GM12865 (cell line): Measurements from ENCODE around the gene BACH1.
"Not testable (repeated sequence)": the region's sequence is repeated elsewhere in the genome, so short reads cannot be mapped to it uniquely, and the experiment has no call there.

Source experiments
- DNase-seq: peaks from one replicate; pipeline ENCODE4 v3.0.0; 2010; ENCODE audit warnings: low read depth
- H3K4me3 ChIP-seq: 2 replicates; pipeline ENCODE4 v1.5.1; 2011; ENCODE audit warnings: mild to moderate bottlenecking, low read depth, low read length, control low read depth
- TF ChIP-seq, protein P1 (sequence below): IDR thresholded peaks from 2 replicates; pipeline ENCODE4 v1.5.1; 2011; ENCODE audit warnings: low read length, control low read depth, low read depth, inconsistent platforms; ENCODE audit not compliant: insufficient read depth; ENCODE audit errors: missing control alignments

The BACH1 gene

GRCh38 chr21:29351691-29352090 is 53.0 kb downstream of the BACH1 start:
- TF ChIP-seq, protein P1, sequence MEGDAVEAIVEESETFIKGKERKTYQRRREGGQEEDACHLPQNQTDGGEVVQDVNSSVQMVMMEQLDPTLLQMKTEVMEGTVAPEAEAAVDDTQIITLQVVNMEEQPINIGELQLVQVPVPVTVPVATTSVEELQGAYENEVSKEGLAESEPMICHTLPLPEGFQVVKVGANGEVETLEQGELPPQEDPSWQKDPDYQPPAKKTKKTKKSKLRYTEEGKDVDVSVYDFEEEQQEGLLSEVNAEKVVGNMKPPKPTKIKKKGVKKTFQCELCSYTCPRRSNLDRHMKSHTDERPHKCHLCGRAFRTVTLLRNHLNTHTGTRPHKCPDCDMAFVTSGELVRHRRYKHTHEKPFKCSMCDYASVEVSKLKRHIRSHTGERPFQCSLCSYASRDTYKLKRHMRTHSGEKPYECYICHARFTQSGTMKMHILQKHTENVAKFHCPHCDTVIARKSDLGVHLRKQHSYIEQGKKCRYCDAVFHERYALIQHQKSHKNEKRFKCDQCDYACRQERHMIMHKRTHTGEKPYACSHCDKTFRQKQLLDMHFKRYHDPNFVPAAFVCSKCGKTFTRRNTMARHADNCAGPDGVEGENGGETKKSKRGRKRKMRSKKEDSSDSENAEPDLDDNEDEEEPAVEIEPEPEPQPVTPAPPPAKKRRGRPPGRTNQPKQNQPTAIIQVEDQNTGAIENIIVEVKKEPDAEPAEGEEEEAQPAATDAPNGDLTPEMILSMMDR = no peak
- DNase-seq = no peak

GRCh38 chr21:29355043-29355710 is 56.5 kb downstream of the BACH1 start:
- H3K4me3 ChIP-seq, DNase-seq: not testable (repeated sequence)

More at GRCh38 chr21:29351691-29352090, 53.0 kb downstream of the BACH1 start:
- no peak overlapping the region for H3K4me3 ChIP-seq

- not testable (repeated sequence) for DNase-seq, H3K4me3 ChIP-seq
These were observed 57.6 kb downstream of the BACH1 start for GRCh38 chr21:29356291-29356690.

DNA sequence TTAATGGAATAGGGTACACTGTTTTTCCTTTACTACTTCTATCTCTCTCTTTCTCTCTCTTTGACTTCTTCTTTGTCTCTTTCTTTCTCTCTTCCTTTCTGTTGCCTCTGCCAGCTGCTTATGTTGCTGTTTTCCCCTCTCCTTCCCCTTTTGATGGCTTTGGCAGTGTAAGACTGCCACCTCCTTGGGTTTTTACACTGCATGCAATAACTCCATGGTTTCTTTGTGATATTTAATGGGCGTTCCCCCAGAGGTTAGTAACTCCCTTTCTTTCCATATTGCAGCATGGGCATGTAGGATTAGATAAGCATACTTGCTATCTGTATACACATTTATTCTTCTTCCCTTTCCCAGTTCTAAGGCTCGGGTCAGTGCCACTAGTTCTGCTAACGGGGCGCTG is 58.1 kb downstream of the BACH1 start:
- not testable (repeated sequence) for DNase-seq, H3K4me3 ChIP-seq

DNA sequence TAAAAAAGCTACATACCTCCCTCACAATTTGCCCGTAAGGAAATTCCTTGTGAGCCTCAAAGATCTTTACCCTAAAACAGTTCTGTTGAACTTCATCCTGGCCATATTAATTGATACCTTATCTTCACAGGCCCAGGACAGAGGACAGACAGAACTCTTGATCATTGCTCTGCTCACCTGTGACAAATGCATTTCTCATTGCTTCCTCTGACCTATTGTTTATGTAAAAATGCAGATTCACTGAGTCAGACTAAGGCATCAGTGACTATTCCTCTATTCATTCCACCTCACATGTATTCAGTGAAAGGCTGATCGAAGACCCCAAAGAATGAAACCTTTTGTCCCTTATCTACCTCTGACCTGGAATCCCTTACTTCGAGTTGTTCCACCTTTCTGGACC is 61.0 kb downstream of the BACH1 start:
- TF ChIP-seq, protein P1 = no peak
- no peak for DNase-seq
- no peak overlapping the region for H3K4me3 ChIP-seq

GRCh38 chr21:29360799-29361765 is 62.4 kb downstream of the BACH1 start:
- TF ChIP-seq, protein P1 = no peak
- no peak for DNase-seq
- no peak overlapping the region for H3K4me3 ChIP-seq

GRCh38 chr21:29362758-29363157 is 64.0 kb downstream of the BACH1 start:
- no peak overlapping the region for H3K4me3 ChIP-seq
- TF ChIP-seq, protein P1 = no peak
- DNase-seq = no peak

- DNase-seq = no peak
- TF ChIP-seq, protein P1 = no peak
- no peak overlapping the region for H3K4me3 ChIP-seq
These were observed 67.0 kb downstream of the BACH1 start for GRCh38 chr21:29365661-29366265.
